GM12878 (cell line): ENCODE measurements around the gene TPRA1. TPM values are rescaled to one million over a fixed set of nuclear protein-coding genes. Genes with fewer than 3 reads are reported as not detected.
A peak's percentile ranks its signal among the peaks of the same experiment; 100 is the strongest.

ENCODE experiments used
- ATAC-seq: fragments of 200-7000 bp; cut with Tn5 transposase; 3 replicates; pipeline ENCODE4 v1.9.1; 2020; ENCODE audit warnings: mild to moderate bottlenecking, moderate library complexity
- BruUV-seq: library from RNA; stranded (reverse); fragments of 400-500 nt; replicated peaks from 2 replicates; lab custom pipeline; 2021; lab: Mats Ljungman, UMichigan
- CTCF ChIA-PET: fragments of 300-600 bp; sonication (Branson Sonifier 250); formaldehyde crosslinking; extraction: SDS; loops from one replicate; lab custom pipeline; 2021; ENCODE audit warnings: inconsistent platforms; lab: Yijun Ruan, JAX
- POLR2A ChIA-PET: fragments of 350-600 bp; formaldehyde crosslinking; extraction: SDS; loops from one replicate; lab custom pipeline; 2021; ENCODE audit warnings: inconsistent platforms; lab: Charles Lee
- RAD21 ChIA-PET: fragments of 300-600 bp; sonication (Branson Sonifier 250); formaldehyde crosslinking; loops from one replicate; lab custom pipeline; 2023; ENCODE audit warnings: antibody characterized with exemption; ENCODE audit not compliant: unreplicated experiment; lab: Charles Lee
- SMC1A ChIA-PET: fragments of 300-600 bp; sonication (Branson Sonifier 250); formaldehyde crosslinking; loops from one replicate; lab custom pipeline; 2023; ENCODE audit not compliant: unreplicated experiment, uncharacterized antibody; lab: Charles Lee
- DNase-seq: peaks from one replicate; pipeline ENCODE4 v3.0.0-alpha.2; 2011; ENCODE audit warnings: low read depth, low spot score
- FAIRE-seq: peaks from 3 replicates; lab custom pipeline; 2011; peaks lifted over from hg19 to GRCh38; lab: Jason Lieb, UNC
- H2AFZ ChIP-seq: 2 replicates; pipeline ENCODE4 v1.6.0; 2011; ENCODE audit warnings: low read depth, low read length, control low read depth; ENCODE audit not compliant: control insufficient read depth
- H3K27ac ChIP-seq: 2 replicates; pipeline ENCODE4 v1.5.1; 2011; ENCODE audit warnings: control low read depth; ENCODE audit not compliant: control insufficient read depth, insufficient read depth
- H3K27me3 ChIP-seq, 2 experiments: replicated peaks in 1 of 2; 2 replicates each; pipeline versions ENCODE4 v1.6.0 to v1.6.1; 2011; ENCODE audit warnings: low read length in 1 of 2; ENCODE audit not compliant: control insufficient read depth in 2 of 2, insufficient read depth in 2 of 2
- H3K36me3 ChIP-seq, 2 experiments: 2 replicates each; pipeline ENCODE4 v1.5.1; 2011; ENCODE audit warnings: low read length in 1 of 2; ENCODE audit not compliant: control insufficient read depth in 2 of 2, insufficient read depth in 2 of 2
- H3K4me1 ChIP-seq: 2 replicates; pipeline ENCODE4 v1.6.1; 2011; ENCODE audit warnings: mild to moderate bottlenecking, low read length, moderate library complexity, mixed read lengths; ENCODE audit not compliant: control insufficient read depth, insufficient read depth
- H3K4me2 ChIP-seq: 2 replicates; pipeline ENCODE4 v1.6.0; 2011; ENCODE audit warnings: control low read depth; ENCODE audit not compliant: control insufficient read depth, insufficient read depth
- H3K4me3 ChIP-seq: fragments of 200-600 bp; sonication (generic); 2 replicates; pipeline ENCODE4 v1.5.1; 2016
- H3K79me2 ChIP-seq: 2 replicates; pipeline ENCODE4 v1.6.0; 2011; ENCODE audit warnings: low read length; ENCODE audit not compliant: control insufficient read depth, insufficient read depth
- H3K9ac ChIP-seq: 2 replicates; pipeline ENCODE4 v1.8.0; 2011; ENCODE audit warnings: low read length, control low read depth, mixed read lengths; ENCODE audit not compliant: control insufficient read depth, insufficient read depth
- H3K9me3 ChIP-seq: replicated peaks from 3 replicates; pipeline ENCODE4 v1.5.1; 2011; ENCODE audit warnings: mild to moderate bottlenecking, low read length; ENCODE audit not compliant: control insufficient read depth, insufficient read depth
- H4K20me1 ChIP-seq: 2 replicates; pipeline ENCODE4 v1.6.0; 2011; ENCODE audit not compliant: control insufficient read depth, insufficient read depth
- BRCA1 ChIP-seq: IDR thresholded peaks from 2 replicates; pipeline ENCODE4 v1.6.1; 2011; ENCODE audit warnings: low read depth, low read length, improper control_type of control experiment
- CBX3 ChIP-seq: fragments of 200-600 bp; sonication (generic); IDR thresholded peaks from 2 replicates; pipeline ENCODE4 v1.6.1; 2016; ENCODE audit warnings: low read depth, borderline replicate concordance
- CEBPB ChIP-seq, 2 experiments: fragments of 150-350 bp in 1 of 2; IDR thresholded peaks; 2 replicates each; pipeline ENCODE4 v1.6.1; 2012 to 2014; ENCODE audit warnings: low read depth in 2 of 2, low read length in 2 of 2, borderline replicate concordance in 1 of 2, inconsistent platforms in 1 of 2
- FOS ChIP-seq: IDR thresholded peaks from 3 replicates; pipeline ENCODE4 v1.6.1; 2011; ENCODE audit warnings: borderline replicate concordance; ENCODE audit not compliant: insufficient read length; ENCODE audit errors: extremely low read depth
- HDAC2 ChIP-seq: fragments of 200-600 bp; sonication (generic); IDR thresholded peaks from 2 replicates; pipeline ENCODE4 v1.6.1; 2017
- MXI1 ChIP-seq: fragments of 150-350 bp; IDR thresholded peaks from 2 replicates; pipeline ENCODE4 v1.6.1; 2011; ENCODE audit warnings: low read depth, mild to moderate bottlenecking, inconsistent platforms, low read length, improper control_type of control experiment
- NFIC ChIP-seq: IDR thresholded peaks from 2 replicates; pipeline ENCODE4 v1.6.1; 2012; ENCODE audit warnings: low read depth, mild to moderate bottlenecking, inconsistent platforms, low read length, moderate library complexity
- SUPT20H ChIP-seq: IDR thresholded peaks from 2 replicates; pipeline ENCODE4 v1.6.1; 2011; ENCODE audit warnings: low read depth, mild to moderate bottlenecking, low read length, moderate library complexity, borderline replicate concordance; ENCODE audit not compliant: control insufficient read depth
- ZBED1 ChIP-seq: IDR thresholded peaks from 2 replicates; pipeline ENCODE4 v1.6.1; 2016; ENCODE audit warnings: borderline replicate concordance
- ZNF274 ChIP-seq: IDR thresholded peaks from one replicate; pipeline ENCODE4 v1.8.0; 2011; ENCODE audit not compliant: insufficient read length, insufficient read depth
- WGBS: methylation state at CpG from one replicate; pipeline ENCODE4 v1.1.6; 2016; ENCODE audit warnings: low lambda C conversion rate; ENCODE audit not compliant: insufficient replicate concordance, insufficient coverage; ENCODE audit errors: missing lambda C conversion rate; 5-methylcytosine and 5-hydroxymethylcytosine counted together
- in situ Hi-C: fragments of 300-500 bp; cut with MboI; formaldehyde crosslinking; loops from 9 replicates; pipeline ENCODE4 v1.14.3; 2018; ENCODE audit warnings: mixed read lengths
- intact Hi-C: fragments of 100-400 bp; cut with micrococcal nuclease; formaldehyde crosslinking; loops from one replicate; pipeline ENCODE4 v1.14.2; 2022; ENCODE audit not compliant: unreplicated experiment
- polyA plus RNA-seq, 11 experiments: library from polyadenylated mRNA; depleted of rRNA in 4 of 11; unstranded in 6 of 11; stranded (reverse) in 5 of 11; fragments of >200 nt; fragmentation: Nextera tagmentation in 4 of 11; fragmentation: Illumina TruSeq in 1 of 11; extraction: Ambion mirVana in 4 of 11; extraction: Trizol in 1 of 11; gene quantifications; 1 replicate in 1 of 11; 2 replicates in 10 of 11; pipeline versions ENCODE4 v1.2.1 to v1.2.3, GENCODE V29; 2011 to 2016; ENCODE audit warnings: inconsistent platforms in 2 of 11, missing spikeins in 2 of 11, low read depth in 1 of 11
- total RNA-seq, 4 experiments: library from RNA; depleted of rRNA in 3 of 4; stranded (reverse); fragments of >200 nt in 3 of 4; fragmentation: Illumina TruSeq in 1 of 4; extraction: Trizol in 1 of 4; gene quantifications; 2 replicates each; pipeline versions ENCODE4 v1.2.1 to v1.2.3, GENCODE V29; 2013 to 2021
- TF ChIP-seq, protein P1 (sequence below): fragments of 450-650 bp; IDR thresholded peaks from 2 replicates; pipeline ENCODE4 v1.6.1; 2014; ENCODE audit warnings: mild to moderate bottlenecking
- TF ChIP-seq, protein P2 (sequence below): fragments of 450-650 bp; IDR thresholded peaks from 2 replicates; pipeline ENCODE4 v1.6.1; 2016; ENCODE audit warnings: mild to moderate bottlenecking, moderate library complexity, borderline replicate concordance

TPRA1 gene
- total and polyA plus RNA-seq, 10 of the 15 experiments (the other 5 are each of a cell fraction or from before 2014, with no cell fraction given): 1.8 to 39.6 (median 26.6) TPM

DNA sequence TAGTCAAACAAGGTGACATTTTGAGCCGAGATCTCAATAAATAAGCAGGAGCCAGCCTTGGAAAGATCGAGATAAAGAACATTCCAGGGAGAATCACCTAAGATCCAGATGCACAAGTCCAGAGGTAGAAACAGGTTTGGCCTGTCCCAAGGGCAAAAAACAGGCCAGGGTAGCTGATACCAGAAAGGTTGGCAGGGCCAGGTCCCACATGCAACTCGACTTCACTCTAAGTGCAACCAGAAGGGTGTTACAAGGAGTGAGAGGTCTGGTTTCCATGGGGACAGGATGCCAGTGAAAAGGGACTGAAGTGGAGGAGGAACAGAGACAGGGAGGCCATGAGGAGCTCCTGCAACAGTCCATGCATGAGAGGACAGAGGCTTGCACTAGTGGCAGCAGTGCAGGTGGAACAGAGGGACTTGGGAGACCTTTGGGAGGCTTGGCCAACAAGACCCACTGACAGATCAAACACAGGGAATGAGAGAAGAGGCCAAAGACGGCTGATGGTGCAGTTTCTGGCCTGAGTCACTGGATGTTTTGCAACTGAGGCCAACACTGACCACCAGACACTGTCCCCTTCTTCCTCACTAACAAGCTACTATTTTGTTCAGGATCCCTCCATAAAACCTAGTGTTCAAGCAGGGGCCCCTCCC is 5.2 kb downstream of the TPRA1 start:
- no peak overlapping the region for H3K27ac ChIP-seq
- no peaks in the 10 kb centered on the region for H3K9me3 ChIP-seq
- no peak for DNase-seq
- H2AFZ ChIP-seq: no peak overlapping the region
- no peaks in the 10 kb centered on the region for H3K27me3 ChIP-seq
- no TSS peak for BruUV-seq
- no peaks in the 10 kb centered on the region; the same call in 1 of the 2 replicates for H4K20me1 ChIP-seq
- no peak overlapping the region for H3K9ac ChIP-seq
- in situ Hi-C loops: no loop called here
- peaks cover 11% of the 10 kb centered on the region for H3K4me1 ChIP-seq
- ChIA-PET CTCF (interaction anchor here (0.6 to 1.5 kb wide), 5 partner anchors 9 to 548 kb away, joined by 3 read pairs; no protein-coding TSS in a partner anchor), RAD21 (no interaction called here), POLR2A (interaction anchor here (1.1 kb wide), 1 partner anchor 12 kb away, joined by 4 read pairs; no protein-coding TSS in a partner anchor), SMC1A (interaction anchor here (1.0 kb wide), 1 partner anchor 10 kb away, joined by 3 read pairs; no protein-coding TSS in a partner anchor)
- no peak overlapping the region for H3K4me3 ChIP-seq
- peaks cover 52% of the 10 kb centered on the region for H3K79me2 ChIP-seq
- no peak for ATAC-seq
- peak overlapping the region; percentile 42; the same call in 1 of the 2 replicates for H3K4me2 ChIP-seq
- no peaks in the 10 kb centered on the region; a peak in 1 of 4 replicates for H3K36me3 ChIP-seq
- FAIRE-seq: no peak
- TF ChIP-seq, protein P1, sequence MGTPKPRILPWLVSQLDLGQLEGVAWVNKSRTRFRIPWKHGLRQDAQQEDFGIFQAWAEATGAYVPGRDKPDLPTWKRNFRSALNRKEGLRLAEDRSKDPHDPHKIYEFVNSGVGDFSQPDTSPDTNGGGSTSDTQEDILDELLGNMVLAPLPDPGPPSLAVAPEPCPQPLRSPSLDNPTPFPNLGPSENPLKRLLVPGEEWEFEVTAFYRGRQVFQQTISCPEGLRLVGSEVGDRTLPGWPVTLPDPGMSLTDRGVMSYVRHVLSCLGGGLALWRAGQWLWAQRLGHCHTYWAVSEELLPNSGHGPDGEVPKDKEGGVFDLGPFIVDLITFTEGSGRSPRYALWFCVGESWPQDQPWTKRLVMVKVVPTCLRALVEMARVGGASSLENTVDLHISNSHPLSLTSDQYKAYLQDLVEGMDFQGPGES: no peak
- TF ChIP-seq MXI1: no peak
- TF ChIP-seq ZBED1: no peak
- TF ChIP-seq FOS: no peak
- TF ChIP-seq CBX3: no peak
- TF ChIP-seq ZNF274: no peak
- TF ChIP-seq, protein P2, sequence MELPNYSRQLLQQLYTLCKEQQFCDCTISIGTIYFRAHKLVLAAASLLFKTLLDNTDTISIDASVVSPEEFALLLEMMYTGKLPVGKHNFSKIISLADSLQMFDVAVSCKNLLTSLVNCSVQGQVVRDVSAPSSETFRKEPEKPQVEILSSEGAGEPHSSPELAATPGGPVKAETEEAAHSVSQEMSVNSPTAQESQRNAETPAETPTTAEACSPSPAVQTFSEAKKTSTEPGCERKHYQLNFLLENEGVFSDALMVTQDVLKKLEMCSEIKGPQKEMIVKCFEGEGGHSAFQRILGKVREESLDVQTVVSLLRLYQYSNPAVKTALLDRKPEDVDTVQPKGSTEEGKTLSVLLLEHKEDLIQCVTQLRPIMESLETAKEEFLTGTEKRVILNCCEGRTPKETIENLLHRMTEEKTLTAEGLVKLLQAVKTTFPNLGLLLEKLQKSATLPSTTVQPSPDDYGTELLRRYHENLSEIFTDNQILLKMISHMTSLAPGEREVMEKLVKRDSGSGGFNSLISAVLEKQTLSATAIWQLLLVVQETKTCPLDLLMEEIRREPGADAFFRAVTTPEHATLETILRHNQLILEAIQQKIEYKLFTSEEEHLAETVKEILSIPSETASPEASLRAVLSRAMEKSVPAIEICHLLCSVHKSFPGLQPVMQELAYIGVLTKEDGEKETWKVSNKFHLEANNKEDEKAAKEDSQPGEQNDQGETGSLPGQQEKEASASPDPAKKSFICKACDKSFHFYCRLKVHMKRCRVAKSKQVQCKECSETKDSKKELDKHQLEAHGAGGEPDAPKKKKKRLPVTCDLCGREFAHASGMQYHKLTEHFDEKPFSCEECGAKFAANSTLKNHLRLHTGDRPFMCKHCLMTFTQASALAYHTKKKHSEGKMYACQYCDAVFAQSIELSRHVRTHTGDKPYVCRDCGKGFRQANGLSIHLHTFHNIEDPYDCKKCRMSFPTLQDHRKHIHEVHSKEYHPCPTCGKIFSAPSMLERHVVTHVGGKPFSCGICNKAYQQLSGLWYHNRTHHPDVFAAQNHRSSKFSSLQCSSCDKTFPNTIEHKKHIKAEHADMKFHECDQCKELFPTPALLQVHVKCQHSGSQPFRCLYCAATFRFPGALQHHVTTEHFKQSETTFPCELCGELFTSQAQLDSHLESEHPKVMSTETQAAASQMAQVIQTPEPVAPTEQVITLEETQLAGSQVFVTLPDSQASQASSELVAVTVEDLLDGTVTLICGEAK: no peak
- no peak for TF ChIP-seq CEBPB (IDR thresholded peaks at IDR 0.05; ENCODE audit: borderline replicate concordance in 1 of 2, low read depth in 2 of 2, low read length in 2 of 2)
- no peak for TF ChIP-seq SUPT20H
- TF ChIP-seq NFIC: no peak
- no peak for TF ChIP-seq BRCA1
- TF ChIP-seq HDAC2: no peak
- intact Hi-C loops: loop anchor here (5.0 kb wide), 1 partner anchor 467 kb away; the partner anchor contains the start of gene SEC61A1
- WGBS: 73% methylated on average over 4 of the region's 4 CpGs
